Measurements from ENCODE around the gene PFKFB2. TPM values are rescaled to one million over a fixed set of nuclear protein-coding genes. Genes with fewer than 3 reads are reported as not detected.

Gene PFKFB2
- total RNA-seq, 2 experiments from 2014 or later: 1.5 to 1.7 TPM

DNA sequence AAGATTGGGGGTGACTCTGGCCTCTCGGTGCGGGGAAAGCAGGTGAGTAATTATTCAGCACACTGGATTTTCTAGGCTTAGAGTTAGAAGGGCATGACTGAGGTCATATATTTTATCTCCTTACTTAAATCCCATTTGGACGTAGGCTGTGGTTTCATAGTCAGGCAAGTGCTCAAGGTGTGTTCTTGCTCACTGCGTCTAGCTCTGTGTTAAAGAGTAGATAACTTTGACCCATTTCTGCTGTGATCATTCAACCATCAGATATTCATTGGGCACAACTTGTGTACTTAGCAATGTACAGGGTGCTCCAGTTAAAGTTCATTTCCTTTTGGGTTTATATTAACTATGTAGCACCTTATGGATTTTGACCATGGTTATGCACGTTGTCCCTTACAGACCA, 14.6 kb downstream of the PFKFB2 start:
- Mint-ChIP-seq H3K36me3 (ENCODE audit: low read depth) (no peaks in the 10 kb centered on the region), H3K4me3 (no peak overlapping the region), H3K27me3 (no peaks in the 10 kb centered on the region), H3K9me3 (no peaks in the 10 kb centered on the region), H3K4me1 (peaks cover 26% of the 10 kb centered on the region), H3K27ac (no peak overlapping the region)
- DNase-seq: no peak
- ChIA-PET POLR2A (no interaction called here), CTCF (interaction anchor here (1.1 kb wide), 1 partner anchor 16 kb away, joined by 3 read pairs; no protein-coding TSS in a partner anchor)

DNA sequence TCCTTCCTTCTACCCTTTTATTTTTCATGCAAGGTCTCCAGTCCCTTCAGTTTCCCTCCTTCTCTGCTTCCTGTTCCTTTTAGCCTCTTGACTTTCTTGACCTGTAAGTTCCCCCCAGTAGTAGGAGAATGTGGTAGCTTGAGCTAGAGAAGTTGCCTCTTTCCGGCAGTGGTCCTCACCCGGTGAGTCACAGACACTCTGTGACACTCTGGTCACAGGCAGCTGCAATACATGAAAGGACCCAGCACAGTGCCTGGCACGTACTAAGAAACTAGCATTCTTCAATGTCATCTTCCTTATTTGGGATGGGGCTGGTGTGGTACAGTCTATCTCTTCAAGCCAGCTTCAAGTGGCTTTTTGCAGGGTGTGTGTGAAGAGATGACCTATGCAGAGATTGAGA, 16.0 kb downstream of the PFKFB2 start:
- no peak overlapping the region for H3K4me3 Mint-ChIP-seq
- H3K4me1 Mint-ChIP-seq: peaks cover 26% of the 10 kb centered on the region
- DNase-seq: no peak
- no peaks in the 10 kb centered on the region for H3K9me3 Mint-ChIP-seq
- H3K27me3 Mint-ChIP-seq: peaks cover 6% of the 10 kb centered on the region
- no peak overlapping the region for H3K27ac Mint-ChIP-seq
- POLR2A ChIA-PET: no interaction called here
- no peaks in the 10 kb centered on the region for H3K36me3 Mint-ChIP-seq (ENCODE audit: low read depth)
- CTCF ChIA-PET: interaction anchor here (0.6 to 3.0 kb wide), 5 partner anchors 19 to 336 kb away, joined by 3 to 15 read pairs (median 4); partner anchors contain the start of gene YOD1

DNA sequence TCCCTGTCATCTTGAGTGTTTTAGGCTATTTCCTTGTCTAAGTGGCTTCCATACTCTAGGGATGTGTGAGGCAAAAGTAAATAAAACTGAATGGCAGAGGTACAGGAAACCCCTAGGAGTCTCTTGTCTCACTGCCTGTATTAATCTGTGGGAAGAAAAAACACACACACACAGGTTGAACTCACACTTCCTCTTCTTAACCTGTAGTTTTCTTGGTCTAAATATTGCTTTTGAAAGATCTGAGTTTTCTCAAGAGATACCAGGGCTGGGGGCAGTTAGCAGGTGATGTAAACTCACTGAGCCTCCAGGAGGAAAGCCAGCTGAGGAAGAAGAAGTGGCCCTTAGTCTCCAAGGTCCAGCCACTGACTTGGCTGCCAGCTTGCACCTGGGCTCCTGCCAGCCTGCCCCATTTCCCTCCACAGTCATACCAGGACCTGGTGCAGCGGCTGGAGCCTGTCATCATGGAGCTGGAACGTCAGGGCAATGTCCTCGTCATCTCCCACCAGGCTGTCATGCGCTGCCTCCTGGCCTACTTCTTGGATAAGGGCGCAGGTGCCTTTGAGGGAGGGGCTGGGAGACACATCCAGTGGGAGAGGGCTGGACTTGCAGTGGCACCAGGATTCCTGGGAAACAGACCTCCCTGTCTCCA, 16.9 kb downstream of the PFKFB2 start:
- Mint-ChIP-seq H3K27ac (no peak overlapping the region), H3K4me1 (peaks cover 26% of the 10 kb centered on the region)
- DNase-seq: no peak

DNA sequence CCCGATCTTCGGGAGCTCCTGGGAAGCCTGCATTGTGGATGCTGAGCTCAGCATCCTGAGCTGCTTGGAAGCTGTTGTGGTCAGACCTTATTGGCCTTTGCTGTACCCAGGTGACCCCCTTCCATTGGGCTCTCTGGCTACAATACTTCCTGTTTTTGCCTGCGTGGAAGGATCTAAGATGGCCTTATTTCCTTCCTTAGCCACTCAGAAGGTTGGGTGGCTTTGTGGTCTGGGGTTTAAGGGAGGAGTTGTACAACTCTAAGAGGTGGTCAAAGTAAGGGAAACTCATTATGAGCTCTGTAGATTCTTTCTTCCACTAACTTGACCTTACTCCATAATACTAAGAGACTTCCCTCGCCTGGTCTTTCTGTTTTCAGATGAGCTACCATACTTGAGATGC, 17.7 kb downstream of the PFKFB2 start:
- H3K4me1 Mint-ChIP-seq: peaks cover 26% of the 10 kb centered on the region
- no peak overlapping the region for H3K4me3 Mint-ChIP-seq
- H3K9me3 Mint-ChIP-seq: no peaks in the 10 kb centered on the region
- CTCF ChIA-PET: interaction anchor here (0.7 to 3.0 kb wide), 5 partner anchors 9 to 335 kb away, joined by 3 to 15 read pairs (median 8); partner anchors contain the start of gene PFKFB2
- peaks cover 16% of the 10 kb centered on the region for H3K27me3 Mint-ChIP-seq
- peak overlapping the region; percentile 62 for H3K27ac Mint-ChIP-seq
- POLR2A ChIA-PET: interaction anchor here (1.4 to 2.7 kb wide), 2 partner anchors 10 to 18 kb away, joined by 4 to 16 read pairs; partner anchors contain the start of gene PFKFB2
- no peaks in the 10 kb centered on the region for H3K36me3 Mint-ChIP-seq (ENCODE audit: low read depth)
- DNase-seq: peak; percentile 44

More for the DNA sequence above, 16.9 kb downstream of the PFKFB2 start:
- ChIA-PET CTCF (interaction anchor here (1.2 to 3.0 kb wide), 5 partner anchors 9 to 335 kb away, joined by 3 to 15 read pairs (median 8); partner anchors contain the start of gene PFKFB2), POLR2A (interaction anchor here (2.7 kb wide), 1 partner anchor 17 kb away, joined by 16 read pairs; the partner anchor contains the start of gene PFKFB2)
- Mint-ChIP-seq H3K4me3 (no peak overlapping the region), H3K36me3 (ENCODE audit: low read depth) (no peaks in the 10 kb centered on the region), H3K27me3 (peaks cover 15% of the 10 kb centered on the region), H3K9me3 (no peaks in the 10 kb centered on the region)

DNA sequence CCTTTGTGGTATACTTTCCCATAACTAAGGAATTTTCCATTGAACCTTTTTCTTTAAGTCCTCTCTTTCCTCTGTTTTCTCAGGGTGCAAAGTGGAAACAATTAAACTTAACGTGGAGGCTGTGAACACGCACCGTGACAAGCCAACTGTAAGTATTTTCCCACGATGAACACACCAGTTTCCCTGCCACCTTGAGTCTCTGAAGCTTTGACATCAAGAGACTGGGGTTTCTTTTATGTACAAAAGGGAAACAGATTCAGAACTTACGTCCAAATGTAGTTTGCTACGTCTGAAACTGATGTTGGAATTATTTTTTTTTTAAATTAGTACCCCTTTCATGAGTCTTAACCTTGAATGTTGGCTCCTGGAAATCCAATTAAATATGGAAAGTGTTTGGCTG, 18.4 kb downstream of the PFKFB2 start:
- H3K4me3 Mint-ChIP-seq: no peak overlapping the region
- H3K4me1 Mint-ChIP-seq: peaks cover 26% of the 10 kb centered on the region
- H3K27ac Mint-ChIP-seq: no peak overlapping the region
- H3K27me3 Mint-ChIP-seq: peaks cover 18% of the 10 kb centered on the region
- no peaks in the 10 kb centered on the region for H3K36me3 Mint-ChIP-seq (ENCODE audit: low read depth)
- no peaks in the 10 kb centered on the region for H3K9me3 Mint-ChIP-seq
- CTCF ChIA-PET: interaction anchor here (0.7 to 2.6 kb wide), 6 partner anchors 8 to 333 kb away, joined by 3 to 15 read pairs (median 4); partner anchors contain the start of gene PFKFB2
- POLR2A ChIA-PET: interaction anchor here (1.4 to 2.7 kb wide), 2 partner anchors 11 to 19 kb away, joined by 4 to 16 read pairs; partner anchors contain the start of gene PFKFB2
- no peak for DNase-seq

DNA sequence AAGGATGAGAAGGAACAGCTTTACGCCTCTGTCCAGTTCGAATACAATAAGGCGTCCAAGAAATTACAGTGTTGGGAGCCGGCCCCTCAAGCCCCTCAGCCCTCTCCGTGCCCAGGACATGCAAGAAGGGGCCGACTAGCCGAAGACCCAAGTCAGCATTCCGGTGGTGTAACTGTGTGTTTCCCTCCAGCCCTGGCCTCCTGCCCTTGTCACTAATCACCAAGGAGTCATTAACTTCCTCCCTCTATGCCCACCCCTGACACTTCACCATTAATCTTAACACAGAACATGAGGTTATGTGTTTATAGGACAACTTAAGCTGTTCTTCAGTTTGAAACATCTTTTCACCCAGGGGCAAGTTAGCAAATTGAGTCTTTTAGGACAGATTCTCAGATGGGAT, 19.2 kb downstream of the PFKFB2 start:
- H3K4me3 Mint-ChIP-seq: no peak overlapping the region
- no peak for DNase-seq
- peaks cover 26% of the 10 kb centered on the region for H3K4me1 Mint-ChIP-seq
- H3K9me3 Mint-ChIP-seq: no peaks in the 10 kb centered on the region
- H3K27ac Mint-ChIP-seq: no peak overlapping the region
- no peaks in the 10 kb centered on the region for H3K36me3 Mint-ChIP-seq (ENCODE audit: low read depth)
- CTCF ChIA-PET: interaction anchor here (0.8 to 1.1 kb wide), 2 partner anchors 26 to 333 kb away, joined by 3 to 4 read pairs; no protein-coding TSS in a partner anchor
- peaks cover 22% of the 10 kb centered on the region for H3K27me3 Mint-ChIP-seq
- POLR2A ChIA-PET: interaction anchor here (2.7 kb wide), 1 partner anchor 19 kb away, joined by 16 read pairs; the partner anchor contains the start of gene PFKFB2

DNA sequence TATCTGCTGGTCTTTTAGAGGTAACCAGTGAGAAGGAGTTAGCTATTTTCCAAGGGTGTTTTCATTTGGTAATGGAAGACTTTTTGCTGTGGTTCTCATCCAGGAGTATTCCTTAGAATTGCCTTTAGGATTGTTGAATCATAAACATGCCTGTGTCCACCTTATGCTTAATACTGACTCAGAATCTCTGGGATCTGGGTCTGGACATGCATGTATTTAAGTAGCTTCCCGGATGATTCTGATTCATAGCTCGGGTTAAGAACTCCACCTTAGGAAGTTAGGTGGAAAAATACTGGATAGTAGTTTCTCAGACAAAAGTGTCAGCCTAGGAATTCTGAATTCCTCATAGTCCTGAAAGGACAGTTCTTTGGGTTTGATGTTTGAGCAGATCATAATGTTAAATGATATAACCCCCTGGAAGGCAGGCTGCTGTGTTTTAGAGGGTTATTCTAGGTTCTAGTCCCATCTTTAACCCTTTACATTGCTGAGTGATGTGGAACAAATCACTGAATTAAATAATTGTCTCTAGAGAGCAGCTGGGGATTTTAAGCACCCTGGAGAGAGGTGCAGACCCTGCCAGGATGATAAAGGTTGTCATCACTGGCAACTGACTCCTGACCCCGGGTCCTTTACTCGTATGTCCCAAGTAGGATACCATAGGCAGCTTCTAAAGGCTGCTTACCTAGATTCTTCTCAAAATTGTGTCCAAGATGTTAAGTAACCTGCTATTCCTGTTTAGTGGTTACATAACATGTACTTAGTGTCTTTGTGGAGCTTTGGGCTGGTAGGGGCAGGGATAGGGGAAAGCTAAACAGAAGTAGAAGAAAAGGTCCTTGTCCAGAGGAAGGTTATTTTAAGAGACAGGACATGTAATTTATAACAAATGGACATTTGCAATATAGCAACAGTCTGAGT, 21.1 kb downstream of the PFKFB2 start:
- Mint-ChIP-seq H3K27me3 (peaks cover 26% of the 10 kb centered on the region), H3K9me3 (no peaks in the 10 kb centered on the region), H3K4me1 (peaks cover 25% of the 10 kb centered on the region), H3K36me3 (ENCODE audit: low read depth) (no peaks in the 10 kb centered on the region), H3K27ac (no peak overlapping the region), H3K4me3 (no peak overlapping the region)
- no peak for DNase-seq
- ChIA-PET CTCF (interaction anchor here (0.9 to 1.5 kb wide), 3 partner anchors 10 to 24 kb away, joined by 3 to 4 read pairs (median 3); no protein-coding TSS in a partner anchor), POLR2A (interaction anchor here (1.2 kb wide), 1 partner anchor 21 kb away, joined by 5 read pairs; the partner anchor contains the start of gene PFKFB2)

DNA sequence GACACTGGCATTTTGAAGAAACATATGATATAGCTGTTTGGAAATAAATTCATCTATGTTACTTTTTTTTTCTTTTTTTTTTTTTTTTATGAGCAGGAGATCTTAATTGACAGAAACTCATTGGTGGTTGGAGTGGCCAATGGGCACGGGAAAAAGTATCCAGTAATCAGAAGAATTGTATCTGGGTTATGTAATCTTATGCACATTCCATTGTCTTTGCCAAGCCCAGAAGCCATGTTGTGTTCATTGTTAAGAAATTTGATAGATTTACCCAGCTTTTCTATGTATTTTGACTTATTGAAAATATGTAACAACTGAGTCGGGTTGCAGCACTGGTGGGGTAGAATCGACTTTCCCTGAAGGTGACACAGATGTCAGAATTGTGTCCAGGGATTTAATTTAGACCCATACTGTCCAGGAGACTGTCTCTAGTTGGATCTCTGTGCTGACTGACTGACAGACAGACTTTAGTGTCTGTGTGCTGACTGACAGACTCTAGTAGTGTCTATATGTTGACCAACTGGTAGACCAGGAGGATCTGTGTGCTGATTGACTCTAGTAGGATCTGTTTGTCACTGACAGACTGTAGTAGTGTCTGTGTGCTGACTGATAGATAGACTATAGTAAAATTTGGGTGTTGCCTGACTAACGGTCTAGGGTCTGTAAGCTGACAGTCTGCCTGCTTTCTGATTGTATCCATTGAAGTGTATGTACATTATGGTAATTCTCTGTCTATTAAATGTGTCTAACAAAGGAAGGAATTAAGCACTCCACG, 23.3 kb downstream of the PFKFB2 start:
- no peak for DNase-seq
- CTCF ChIA-PET: interaction anchor here (0.7 to 2.3 kb wide), 9 partner anchors 8 to 337 kb away, joined by 3 to 23 read pairs (median 3); partner anchors contain the start of gene PFKFB2
- no peaks in the 10 kb centered on the region for H3K36me3 Mint-ChIP-seq (ENCODE audit: low read depth)
- H3K9me3 Mint-ChIP-seq: no peaks in the 10 kb centered on the region
- POLR2A ChIA-PET: interaction anchor here (0.9 kb wide), 1 partner anchor 27 kb away, joined by 5 read pairs; no protein-coding TSS in a partner anchor
- H3K27me3 Mint-ChIP-seq: peaks cover 34% of the 10 kb centered on the region
- H3K4me1 Mint-ChIP-seq: peaks cover 6% of the 10 kb centered on the region
- H3K27ac Mint-ChIP-seq: no peak overlapping the region
- no peak overlapping the region for H3K4me3 Mint-ChIP-seq

DNA sequence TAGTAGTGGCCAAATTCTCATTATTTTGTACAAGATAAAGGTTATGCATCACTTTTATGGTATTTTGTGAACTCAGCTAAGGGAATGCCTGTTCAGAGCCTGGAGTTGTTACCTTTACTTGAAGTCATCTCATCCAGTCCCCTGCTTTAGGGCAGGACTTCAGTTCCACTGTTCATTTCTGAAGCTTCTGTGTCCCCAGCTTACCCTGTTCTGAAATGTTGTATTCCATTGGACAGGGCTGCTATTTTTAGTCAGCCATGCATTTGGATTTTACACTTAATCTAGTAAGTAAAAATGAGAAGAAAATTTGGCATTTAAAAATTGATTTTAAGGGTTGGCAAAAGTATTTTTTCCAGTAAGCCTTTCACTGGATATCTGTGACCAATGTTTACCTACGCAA, 23.9 kb downstream of the PFKFB2 start:
- Mint-ChIP-seq H3K4me1 (peaks cover 1% of the 10 kb centered on the region), H3K9me3 (no peaks in the 10 kb centered on the region), H3K36me3 (ENCODE audit: low read depth) (no peaks in the 10 kb centered on the region), H3K27ac (no peak overlapping the region), H3K27me3 (peaks cover 40% of the 10 kb centered on the region), H3K4me3 (no peak overlapping the region)
- ChIA-PET CTCF (interaction anchor here (0.9 to 2.3 kb wide), 4 partner anchors 27 to 328 kb away, joined by 3 to 23 read pairs (median 5); no protein-coding TSS in a partner anchor), POLR2A (interaction anchor here (0.9 kb wide), 1 partner anchor 27 kb away, joined by 5 read pairs; no protein-coding TSS in a partner anchor)
- DNase-seq: no peak

DNA sequence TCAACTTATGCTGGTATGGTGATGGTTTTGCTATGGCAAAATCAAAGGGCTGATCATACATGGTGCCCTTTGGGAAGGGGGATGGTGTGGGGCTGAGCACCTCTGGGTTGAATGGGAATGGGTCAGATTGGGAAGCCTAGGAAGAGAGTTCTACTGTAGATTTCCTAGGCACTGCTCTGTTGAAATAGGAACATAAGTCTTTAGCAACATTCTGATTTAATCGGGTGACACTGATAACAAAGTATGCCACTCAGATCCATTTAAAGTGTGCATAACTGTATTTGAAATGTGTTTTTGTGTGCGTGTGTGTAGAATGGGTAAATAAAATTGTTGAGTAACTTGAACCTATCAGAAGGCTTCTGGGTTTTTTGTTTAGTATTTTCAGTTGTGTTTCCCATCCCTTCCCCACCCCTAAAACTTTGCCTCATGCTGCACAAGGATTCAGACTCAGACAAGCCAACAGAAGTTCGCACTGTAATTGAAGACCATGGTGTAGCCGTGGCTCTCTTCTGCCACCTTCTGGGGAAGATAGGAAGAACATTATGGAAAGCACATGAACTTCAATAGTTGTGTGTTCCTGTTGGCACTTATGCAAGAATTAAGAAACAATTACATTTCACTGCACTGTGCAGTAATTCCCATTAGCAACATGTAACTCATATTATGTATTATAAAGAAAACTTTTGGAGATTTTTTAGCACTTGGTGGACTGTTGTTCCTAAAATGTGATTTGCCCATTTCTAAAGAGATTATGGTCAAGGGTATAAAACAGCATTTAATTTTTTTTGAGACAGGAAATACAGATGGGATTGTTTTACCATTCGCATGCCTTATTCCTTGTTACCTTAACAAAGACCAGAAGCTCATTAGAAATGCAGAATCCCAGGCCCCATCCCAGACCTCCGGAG, 24.6 kb downstream of the PFKFB2 start:
- no peaks in the 10 kb centered on the region for H3K9me3 Mint-ChIP-seq
- H3K27ac Mint-ChIP-seq: no peak overlapping the region
- peak; percentile 70 for DNase-seq
- peaks cover 1% of the 10 kb centered on the region for H3K4me1 Mint-ChIP-seq
- ChIA-PET POLR2A (no interaction called here), CTCF (interaction anchor here (0.6 to 3.3 kb wide), 7 partner anchors 11 to 354 kb away, joined by 3 to 23 read pairs (median 3); partner anchors contain the start of gene C4BPB)
- H3K27me3 Mint-ChIP-seq: peaks cover 47% of the 10 kb centered on the region
- H3K36me3 Mint-ChIP-seq (ENCODE audit: low read depth): no peaks in the 10 kb centered on the region
- H3K4me3 Mint-ChIP-seq: no peak overlapping the region

DNA sequence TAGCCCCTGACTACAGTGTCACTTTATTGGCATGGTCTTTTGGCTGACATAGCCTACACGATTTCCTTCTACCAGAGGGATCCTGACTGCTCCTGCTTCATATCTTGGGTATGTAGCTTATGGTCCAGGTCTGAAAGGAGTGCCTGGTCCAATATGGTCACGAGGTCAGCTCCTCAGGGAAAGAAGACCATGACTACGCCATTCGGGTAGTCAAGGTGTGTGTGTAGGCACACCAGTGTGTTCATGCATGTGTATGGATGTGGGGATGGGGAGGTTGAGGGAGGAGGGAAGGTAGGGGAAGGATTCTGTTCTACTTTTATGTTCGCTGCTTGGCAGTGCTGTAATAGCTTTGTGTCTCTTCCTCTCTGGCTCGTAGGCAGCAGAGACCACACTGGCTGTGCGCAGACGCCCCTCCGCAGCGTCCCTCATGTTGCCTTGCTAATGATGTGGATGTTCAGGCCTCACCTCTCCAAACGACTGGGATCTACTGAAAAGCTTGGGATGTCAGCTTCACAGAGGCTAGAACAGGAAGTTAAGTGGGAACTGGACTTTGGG, 25.6 kb downstream of the PFKFB2 start:
- Mint-ChIP-seq H3K27ac (no peak overlapping the region), H3K36me3 (ENCODE audit: low read depth) (no peaks in the 10 kb centered on the region), H3K4me1 (peaks cover 1% of the 10 kb centered on the region), H3K27me3 (peaks cover 52% of the 10 kb centered on the region), H3K9me3 (no peaks in the 10 kb centered on the region), H3K4me3 (no peak overlapping the region)
- ChIA-PET POLR2A (interaction anchor here (1.2 kb wide), 1 partner anchor 28 kb away, joined by 3 read pairs; no protein-coding TSS in a partner anchor), CTCF (interaction anchor here (0.6 to 3.3 kb wide), 9 partner anchors 8 to 353 kb away, joined by 3 to 13 read pairs (median 3); partner anchors contain the start of genes C4BPB and PFKFB2)
- no peak for DNase-seq

All from activated CD4-positive, alpha-beta memory T cell treated with anti-CD3 and anti-CD28 coated beads, Interleukin-2, amount 10 ng/mL, durations not matched to agents 7 days and 5 days (primary cell).